Epithelial cell of esophagus (primary cell): ENCODE results near the gene ENPEP.
"Not testable (repeated sequence)": the region's sequence is repeated elsewhere in the genome, so short reads cannot be mapped to it uniquely, and the experiment has no call there.

Source experiments
- DNase-seq: peaks from one replicate; pipeline ENCODE4 v3.0.0; 2010; ENCODE audit warnings: low read depth
- H3K4me3 ChIP-seq: 2 replicates; pipeline ENCODE4 v1.5.1; 2011; ENCODE audit warnings: mild to moderate bottlenecking, low read length, control low read depth
- CTCF ChIP-seq: IDR thresholded peaks from 2 replicates; pipeline ENCODE4 v1.5.1; 2011; ENCODE audit warnings: low read depth, mild to moderate bottlenecking, low read length, control low read depth, inconsistent platforms; ENCODE audit not compliant: insufficient read depth; ENCODE audit errors: missing control alignments

ENPEP gene

GRCh38 chr4:110454441-110454840 is 21.5 kb upstream of the ENPEP start:
- TF ChIP-seq CTCF: no peak
- DNase-seq: no peak
- H3K4me3 ChIP-seq: no peak overlapping the region

GRCh38 chr4:110458494-110459266 is 17.3 kb upstream of the ENPEP start:
- no peak overlapping the region for H3K4me3 ChIP-seq
- TF ChIP-seq CTCF: no peak
- no peak for DNase-seq

GRCh38 chr4:110460074-110460746 is 15.7 kb upstream of the ENPEP start:
- no peak for DNase-seq
- H3K4me3 ChIP-seq: no peak overlapping the region
- TF ChIP-seq CTCF: no peak

- no peak overlapping the region for H3K4me3 ChIP-seq
- no peak for DNase-seq
- TF ChIP-seq CTCF: no peak
Measured at GRCh38 chr4:110467400-110467799, 8.6 kb upstream of the ENPEP start.

GRCh38 chr4:110472583-110473329 is 3.2 kb upstream of the ENPEP start:
- TF ChIP-seq CTCF: peak; percentile 11
- DNase-seq: peak; percentile 2
- no peak overlapping the region for H3K4me3 ChIP-seq

DNA sequence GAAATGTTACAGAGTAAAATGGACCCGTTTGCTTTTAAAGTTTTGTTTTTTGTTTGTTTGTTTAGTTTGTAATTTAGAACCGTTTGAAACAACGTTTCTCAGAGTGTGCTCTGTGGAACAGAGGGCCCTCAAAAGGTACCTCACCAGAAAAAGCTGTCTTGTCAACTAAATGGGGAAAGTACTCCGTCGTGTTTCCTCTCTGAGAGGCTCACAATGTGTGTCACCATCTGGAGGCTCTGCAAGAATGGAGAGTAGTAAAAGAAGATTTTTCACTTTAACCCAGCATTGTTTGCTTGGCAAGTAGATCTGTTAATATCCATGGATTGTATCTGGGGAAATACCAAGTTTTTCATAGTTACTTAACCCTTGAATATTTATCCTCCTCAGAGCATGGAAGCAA is 1.5 kb upstream of the ENPEP start:
- H3K4me3 ChIP-seq: no peak overlapping the region
- no peak for TF ChIP-seq CTCF
- DNase-seq: no peak

DNA sequence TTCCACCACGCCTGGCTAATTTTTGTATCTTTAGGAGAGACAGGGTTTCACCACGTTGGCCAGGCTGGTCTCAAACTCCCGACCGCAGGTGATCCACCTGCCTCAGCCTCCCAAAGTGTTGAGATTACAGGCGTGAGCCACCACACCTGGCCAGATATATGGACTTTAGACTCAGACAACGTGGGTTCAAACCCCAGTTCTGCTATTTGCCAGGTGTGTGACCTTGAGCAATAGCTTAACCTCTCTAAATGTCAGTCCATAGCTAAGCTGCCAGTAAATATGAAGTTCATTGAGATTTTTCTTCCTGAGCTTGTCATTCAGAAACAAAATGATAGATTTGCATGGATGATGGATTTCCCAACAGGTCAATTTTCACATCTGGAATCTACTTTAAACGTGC is 875 bp upstream of the ENPEP start:
- not testable (repeated sequence) for H3K4me3 ChIP-seq, DNase-seq
